Measurements from ENCODE around the gene GIT1.
A peak's percentile ranks its signal among the peaks of the same experiment; 100 is the strongest.

The GIT1 gene

GRCh38 chr17:29579866-29580771 is 9.3 kb downstream of the GIT1 start:
- peak; percentile 75 to 82 for DNase-seq (ENCODE audit: low read depth in 2 of 2, low spot score in 1 of 2)

GRCh38 chr17:29578626-29579485 is 10.6 kb downstream of the GIT1 start:
- DNase-seq (ENCODE audit: low read depth in 2 of 2, low spot score in 1 of 2), result no peak

- DNase-seq (ENCODE audit: low read depth in 2 of 2, low spot score in 1 of 2), result no peak
Observed at GRCh38 chr17:29577385-29578211, 11.8 kb downstream of the GIT1 start.

- no peak for DNase-seq (ENCODE audit: low read depth in 2 of 2, low spot score in 1 of 2)
Observed at GRCh38 chr17:29577001-29577370, 12.5 kb downstream of the GIT1 start.

GRCh38 chr17:29576214-29577000 is 13.0 kb downstream of the GIT1 start:
- DNase-seq (ENCODE audit: low read depth in 2 of 2, low spot score in 1 of 2), result no peak

- DNase-seq (ENCODE audit: low read depth in 2 of 2, low spot score in 1 of 2), result no peak
Observed at GRCh38 chr17:29575511-29576213, 13.8 kb downstream of the GIT1 start.

GRCh38 chr17:29574732-29575510 is 14.5 kb downstream of the GIT1 start:
- no peak for DNase-seq (ENCODE audit: low read depth in 2 of 2, low spot score in 1 of 2)

- DNase-seq (ENCODE audit: low read depth in 2 of 2, low spot score in 1 of 2), result no peak
Observed at GRCh38 chr17:29573871-29574731, 15.3 kb downstream of the GIT1 start.

GRCh38 chr17:29573558-29573869 is 15.9 kb downstream of the GIT1 start:
- DNase-seq (ENCODE audit: low read depth in 2 of 2, low spot score in 1 of 2), result no peak

- DNase-seq (ENCODE audit: low read depth in 2 of 2, low spot score in 1 of 2), result peak in 1 of 2 donors; percentile 49
Observed at GRCh38 chr17:29572691-29573557, 16.5 kb downstream of the GIT1 start.

GRCh38 chr17:29571883-29572681 is 17.4 kb downstream of the GIT1 start:
- DNase-seq (ENCODE audit: low read depth in 2 of 2, low spot score in 1 of 2), result no peak

- DNase-seq (ENCODE audit: low read depth in 2 of 2, low spot score in 1 of 2), result no peak
Observed at GRCh38 chr17:29571486-29571882, 18.0 kb downstream of the GIT1 start.

- DNase-seq (ENCODE audit: low read depth in 2 of 2, low spot score in 1 of 2), result no peak
Observed at GRCh38 chr17:29570521-29570920, 18.9 kb downstream of the GIT1 start.

GRCh38 chr17:29569245-29569950 is 20.1 kb downstream of the GIT1 start:
- no peak for DNase-seq (ENCODE audit: low read depth in 2 of 2, low spot score in 1 of 2)

GRCh38 chr17:29568331-29569244 is 20.9 kb downstream of the GIT1 start, which contains the start of gene TP53I13:
TSS of gene TP53I13 (plus strand) at chr17:29568701. CDS start at chr17:29568759, 58 bp downstream.
- peak; percentile 84 to 85 for DNase-seq (ENCODE audit: low read depth in 2 of 2, low spot score in 1 of 2)
